Pancreas (tissue), 10 donors: ENCODE measurements around the gene GUCY2C. TPM values are rescaled to one million over a fixed set of nuclear protein-coding genes. Genes with fewer than 3 reads are reported as not detected.
A peak's percentile ranks its signal among the peaks of the same experiment; 100 is the strongest.

Source experiments
- ATAC-seq, 4 donors: fragments of 200-7000 bp; cut with Tn5 transposase; one replicate each; pipeline versions ENCODE4 v1.8.0 to v1.9.1; 2020; ENCODE audit warnings: mild to moderate bottlenecking in 4 of 4, moderate library complexity in 4 of 4
- DNase-seq, 6 donors: peaks; one replicate each; pipeline ENCODE4 v3.0.0-alpha.2; 2020
- FAIRE-seq: peaks from 2 replicates; lab custom pipeline; 2012; peaks lifted over from hg19 to GRCh38; lab: Jason Lieb, UNC
- H3K27ac ChIP-seq, 4 donors: fragments of 200-600 bp; sonication (generic); 1 replicate in 3 of 4; 2 replicates in 1 of 4; pipeline versions ENCODE4 v1.5.0 to v1.8.0; 2020
- H3K27me3 ChIP-seq, 4 donors: fragments of 200-600 bp; one replicate each; pipeline ENCODE4 v1.8.0; 2021
- H3K36me3 ChIP-seq, 3 donors: fragments of 200-600 bp; sonication (generic) in 1 of 3; one replicate each; pipeline versions ENCODE4 v1.5.0 to v1.8.0; 2020 to 2021
- H3K4me1 ChIP-seq, 3 donors: fragments of 200-600 bp; one replicate each; pipeline ENCODE4 v1.8.0; 2021
- H3K4me3 ChIP-seq, 4 donors: fragments of 200-600 bp; sonication (generic) in 2 of 4; one replicate each; pipeline versions ENCODE4 v1.5.0 to v1.8.0; 2020 to 2021
- H3K9me3 ChIP-seq, 4 donors: fragments of 200-600 bp; one replicate each; pipeline ENCODE4 v1.8.0; 2021
- CTCF ChIP-seq, 4 donors: fragments of 200-600 bp; sonication (generic) in 3 of 4; IDR thresholded peaks; one replicate each; pipeline versions ENCODE4 v1.5.0 to v1.8.0; 2021; ENCODE audit warnings: antibody characterized with exemption in 4 of 4
- WGBS, 2 donors: extraction: QIAGEN DNeasy Blood & Tissue Kit; methylation state at CpG; one replicate each; pipeline ENCODE4 v1.1.7; 2013; 5-methylcytosine and 5-hydroxymethylcytosine counted together
- intact Hi-C, 3 donors: fragments of 100-400 bp; cut with DNase I; formaldehyde crosslinking; loops; one replicate each; pipeline versions ENCODE4 v1.11.1 to v1.14.2; 2022
- polyA plus RNA-seq, 2 donors: library from polyadenylated mRNA; stranded (reverse); fragments of 200-250 nt; gene quantifications; one replicate each; pipeline ENCODE4 v1.2.3, GENCODE V29; 2013
- total RNA-seq, 6 donors: library from RNA; stranded (reverse); fragmentation: NEBNext Ultra II Directional in 4 of 6; extraction: Animal tissue kit (Norgen Biotek cat#: 25700) in 4 of 6; gene quantifications; one replicate each; pipeline versions ENCODE4 v1.2.1 to v1.2.4, GENCODE V29; 2021 to 2023
- donor health status: healthy with polysubstance abuse.
- donor health status: DM: no; HTN: no; CAD: no; lungs with moderate emphysema.
- donor health status: DM: no; HTN: no; CAD: no.
- donor health status: control.
- donor health status: control.
- donor health status: Bipolar disorder and iron deficiency.
- donor health status: DM: yes; HTN: yes; CAD: no.
- donor health status: DM: no; HTN: no; CAD: no.
- donor health status: DM: no; HTN: no; CAD: no.
- donor health status: DM: yes; HTN: yes; CAD: no.

Gene GUCY2C
- total and polyA plus RNA-seq, 8 donors: 0.02 to 0.08 TPM; not detected in 6

DNA sequence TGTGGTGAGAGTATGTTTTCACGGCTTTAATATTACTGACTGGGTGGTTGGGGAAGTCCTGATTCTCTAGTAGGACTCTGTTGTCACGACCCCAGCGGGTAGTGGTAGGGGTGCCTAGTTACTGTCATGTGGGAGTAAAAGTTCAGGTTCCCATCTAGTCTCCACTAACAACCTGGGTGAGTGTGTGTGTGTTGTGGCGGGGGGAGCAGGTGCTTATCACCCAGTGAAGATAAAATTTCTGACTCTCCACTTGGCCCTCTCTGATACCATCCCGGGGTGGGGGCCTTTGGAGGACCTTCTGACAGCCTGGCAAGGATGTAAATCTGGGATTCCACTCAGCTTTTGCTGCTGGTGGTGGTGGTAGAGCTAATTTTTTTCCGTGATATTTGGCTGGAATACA lies 35.4 kb upstream of the GUCY2C start:
- Histone ChIP-seq H3K27ac (no peak overlapping the region), H3K36me3 (no peaks in the 10 kb centered on the region), H3K27me3 (no peaks in the 10 kb centered on the region), H3K9me3 (no peaks in the 10 kb centered on the region), H3K4me3 (no peak overlapping the region), H3K4me1 (peaks cover 0 to 6% (median 0%) of the 10 kb centered on the region in 3 donors)
- no peak for TF ChIP-seq CTCF (IDR thresholded peaks at IDR 0.05)
- intact Hi-C loops: no loop called here
- WGBS, 2 donors: 29 to 33% methylated on average over 6 of the region's 6 CpGs
- FAIRE-seq: no peak
- ATAC-seq: peak in 3 of 4 donors; percentile 38 to 53 (median 44)
- peak in 1 of 6 donors; percentile 14 for DNase-seq

GRCh38 chr12:14729586-14729985 lies 33.2 kb upstream of the GUCY2C start:
- no peak overlapping the region for H3K27ac ChIP-seq
- no peaks in the 10 kb centered on the region for H3K9me3 ChIP-seq
- 95 to 98% methylated on average over 1 of the region's 1 CpG for WGBS, 2 donors
- no peak for TF ChIP-seq CTCF (IDR thresholded peaks at IDR 0.05)
- H3K36me3 ChIP-seq: no peaks in the 10 kb centered on the region
- no peak for DNase-seq
- peak; percentile 68 for FAIRE-seq
- no peak overlapping the region for H3K4me3 ChIP-seq
- intact Hi-C loops: no loop called here
- peaks cover 0 to 6% (median 0%) of the 10 kb centered on the region in 3 donors for H3K4me1 ChIP-seq
- H3K27me3 ChIP-seq: no peaks in the 10 kb centered on the region
- no peak for ATAC-seq

- ATAC-seq (peak; percentile 81 to 98 (median 94)), FAIRE-seq (no peak), DNase-seq (peak in 5 of 6 donors; percentile 35 to 64 (median 41))
- WGBS, 2 donors: 49 to 55% methylated on average over 4 of the region's 4 CpGs
- H3K9me3 ChIP-seq: no peaks in the 10 kb centered on the region
- H3K36me3 ChIP-seq: no peaks in the 10 kb centered on the region
- TF ChIP-seq CTCF (IDR thresholded peaks at IDR 0.05): peak; percentile 2 to 62 (median 51)
- intact Hi-C loops: no loop called here
- H3K4me3 ChIP-seq: no peak overlapping the region
- H3K27ac ChIP-seq: no peak overlapping the region
- H3K27me3 ChIP-seq: no peaks in the 10 kb centered on the region
- no peaks in the 10 kb centered on the region for H3K4me1 ChIP-seq
Observed at GRCh38 chr12:14723763-14724162, 27.4 kb upstream of the GUCY2C start.

- no peaks in the 10 kb centered on the region for H3K36me3 ChIP-seq
- H3K4me3 ChIP-seq: no peak overlapping the region
- TF ChIP-seq CTCF (IDR thresholded peaks at IDR 0.05): peak in 3 of 4 donors; percentile 12 to 31 (median 25)
- no peaks in the 10 kb centered on the region for H3K4me1 ChIP-seq
- WGBS, 2 donors: 49 to 53% methylated on average over 1 of the region's 1 CpG
- no peaks in the 10 kb centered on the region for H3K9me3 ChIP-seq
- DNase-seq: peak in 2 of 6 donors; percentile 20 to 32
- H3K27me3 ChIP-seq: no peaks in the 10 kb centered on the region
- intact Hi-C loops: no loop called here
- H3K27ac ChIP-seq: no peak overlapping the region
- peak; percentile 66 for FAIRE-seq
- ATAC-seq: peak in 3 of 4 donors; percentile 76 to 82 (median 79)
Observed at GRCh38 chr12:14716848-14717444, 20.5 kb upstream of the GUCY2C start.

DNA sequence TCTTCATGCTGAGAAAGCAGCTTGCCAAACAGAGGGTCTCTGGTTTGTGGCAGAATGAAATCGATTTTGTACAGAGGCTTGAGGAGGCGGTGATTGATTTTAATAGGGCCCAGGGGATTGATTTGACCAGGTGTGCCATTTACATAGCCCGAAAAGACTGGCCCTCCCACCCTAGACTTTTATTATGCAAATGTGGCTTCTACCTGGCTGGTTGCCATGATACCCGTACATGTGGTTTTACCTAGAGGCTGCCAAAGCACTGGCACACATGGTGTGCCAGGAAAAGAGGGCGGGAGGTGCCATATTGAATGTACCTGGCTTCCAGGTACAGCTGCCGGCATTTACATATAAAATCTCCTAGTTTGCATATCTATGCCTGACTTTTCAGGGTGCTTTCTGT lies 18.0 kb upstream of the GUCY2C start:
- intact Hi-C loops: no loop called here
- no peak for TF ChIP-seq CTCF (IDR thresholded peaks at IDR 0.05)
- Histone ChIP-seq H3K4me3 (no peak overlapping the region), H3K27ac (no peak overlapping the region), H3K27me3 (no peaks in the 10 kb centered on the region), H3K9me3 (no peaks in the 10 kb centered on the region), H3K4me1 (peaks cover 0 to 4% (median 0%) of the 10 kb centered on the region in 3 donors), H3K36me3 (no peaks in the 10 kb centered on the region)
- DNase-seq (no peak), FAIRE-seq (no peak), ATAC-seq (no peak)
- WGBS, 2 donors: 65 to 70% methylated on average over 6 of the region's 6 CpGs
